Measurements from ENCODE around the gene LNPEP. TPM values are rescaled to one million over a fixed set of nuclear protein-coding genes. Genes with fewer than 3 reads are reported as not detected.

The LNPEP gene
- total RNA-seq, 1 donor from 2014 or later = 26.6 TPM

Other genes starting within 250 kb of the LNPEP start
- gene ERAP1, start 128.1 kb upstream of the LNPEP start, total RNA-seq = 40.5 and 57.3 TPM in 2 replicates
- 31.2 and 56.9 TPM in 2 replicates for gene ERAP2, start 59.6 kb upstream of the LNPEP start, total RNA-seq
- gene LIX1, start 206.5 kb downstream of the LNPEP start, total RNA-seq = not detected in 2 replicates
- 11.8 and 15.1 TPM in 2 replicates for gene RIOK2, start 247.2 kb downstream of the LNPEP start, total RNA-seq